HepG2 (cell line): Measurements from ENCODE around the gene MYRFL. TPM values are rescaled to one million over a fixed set of nuclear protein-coding genes. Genes with fewer than 3 reads are reported as not detected.

Source experiments
- ATAC-seq: fragments of 200-7000 bp; cut with Tn5 transposase; 3 replicates; pipeline ENCODE4 v1.9.1; 2020; ENCODE audit warnings: mild to moderate bottlenecking, moderate library complexity
- BruUV-seq: library from RNA; stranded (reverse); fragments of 400-500 nt; replicated peaks from 2 replicates; lab custom pipeline; 2021; lab: Mats Ljungman, UMichigan
- CTCF ChIA-PET: fragments of 300-600 bp; formaldehyde crosslinking; extraction: SDS; loops from one replicate; lab custom pipeline; 2021; ENCODE audit warnings: low total read pairs, inconsistent platforms, low intra/inter-chr PET ratio; lab: Yijun Ruan, JAX
- POLR2A ChIA-PET: fragments of 350-600 bp; sonication (Branson Sonifier 250); formaldehyde crosslinking; loops from one replicate; lab custom pipeline; 2020; ENCODE audit warnings: antibody characterized with exemption, inconsistent platforms; lab: Yijun Ruan, JAX
- DNase-seq: peaks from one replicate; pipeline ENCODE4 v3.0.0-alpha.2; 2015; ENCODE audit warnings: low spot score
- FAIRE-seq: peaks from 3 replicates; lab custom pipeline; 2011; peaks lifted over from hg19 to GRCh38; lab: Jason Lieb, UNC
- H2AFZ ChIP-seq: one replicate; pipeline ENCODE4 v1.6.1; 2011; ENCODE audit warnings: low read length, inconsistent platforms
- H3K27ac ChIP-seq: fragments of 300-600 bp; 3 replicates; pipeline ENCODE4 v1.8.0; 2011; ENCODE audit warnings: mixed run types, mild to moderate bottlenecking, mixed read lengths, low read length, inconsistent platforms; ENCODE audit not compliant: insufficient read depth; ENCODE audit errors: extremely low read length
- H3K27me3 ChIP-seq, 2 experiments: fragments of 200-600 bp in 1 of 2; 2 replicates in 1 of 2; 3 replicates in 1 of 2; pipeline versions ENCODE4 v1.6.0 to v1.8.0; 2011; ENCODE audit warnings: low read length in 2 of 2, mild to moderate bottlenecking in 2 of 2, moderate library complexity in 2 of 2, inconsistent platforms in 1 of 2; ENCODE audit not compliant: insufficient read depth in 2 of 2, control insufficient read depth in 1 of 2
- H3K36me3 ChIP-seq, 2 experiments: fragments of 200-600 bp in 1 of 2; replicated peaks in 1 of 2; 2 replicates in 1 of 2; 3 replicates in 1 of 2; pipeline versions ENCODE4 v1.5.1 to v1.8.0; 2011; ENCODE audit warnings: low read length in 2 of 2, inconsistent platforms in 1 of 2; ENCODE audit not compliant: insufficient read depth in 2 of 2, control insufficient read depth in 1 of 2
- H3K4me1 ChIP-seq: 2 replicates; pipeline ENCODE4 v1.5.1; 2012; ENCODE audit warnings: low read length, inconsistent platforms; ENCODE audit not compliant: insufficient read depth
- H3K4me2 ChIP-seq: 2 replicates; pipeline ENCODE4 v1.6.0; 2011; ENCODE audit warnings: low read depth, low read length, inconsistent platforms
- H3K4me3 ChIP-seq, 3 experiments: fragments of 200-600 bp in 1 of 3; sonication (generic), shearing (Covaris generic) in 1 of 3; replicated peaks in 1 of 3; 2 replicates each; pipeline ENCODE4 v1.5.1; 2011 to 2016; ENCODE audit warnings: low read length in 3 of 3, inconsistent platforms in 2 of 3, low read depth in 2 of 3, mild to moderate bottlenecking in 2 of 3, control low read depth in 1 of 3, mixed read lengths in 1 of 3; ENCODE audit not compliant: insufficient read depth in 1 of 3
- H3K79me2 ChIP-seq: one replicate; pipeline ENCODE4 v1.6.1; 2011; ENCODE audit warnings: low read length, inconsistent platforms; ENCODE audit not compliant: insufficient read depth
- H3K9ac ChIP-seq: 2 replicates; pipeline ENCODE4 v1.6.0; 2011; ENCODE audit warnings: mild to moderate bottlenecking, low read depth, low read length, inconsistent platforms; ENCODE audit not compliant: insufficient read depth
- H3K9me3 ChIP-seq: 2 replicates; pipeline ENCODE4 v1.5.1; 2012; ENCODE audit warnings: mild to moderate bottlenecking, low read length
- H4K20me1 ChIP-seq: 2 replicates; pipeline ENCODE4 v1.6.0; 2011; ENCODE audit warnings: inconsistent platforms, mild to moderate bottlenecking, low read length, moderate library complexity; ENCODE audit not compliant: insufficient read depth
- MAF1 ChIP-seq: sonication (generic); formaldehyde crosslinking; IDR thresholded peaks from 2 replicates; pipeline ENCODE4 v1.5.0; 2020; ENCODE audit warnings: missing genetic modification reagents, borderline replicate concordance
- MAFK ChIP-seq, 2 experiments: IDR thresholded peaks in 1 of 2; conservative IDR thresholded peaks in 1 of 2; 2 replicates each; pipeline ENCODE4 v1.6.1; 2011; ENCODE audit warnings: improper control_type of control experiment in 2 of 2, low read length in 2 of 2
- WGBS: methylation state at CpG from one replicate; pipeline ENCODE4 v1.1.6; 2017; ENCODE audit warnings: low lambda C conversion rate; 5-methylcytosine and 5-hydroxymethylcytosine counted together
- in situ Hi-C: cut with HindIII; loops from 2 replicates; pipeline ENCODE4 v1.10.0; 2017; ENCODE audit warnings: low pct_unique_long_range_greater_than_20kb; ENCODE audit not compliant: extremely low pct_ligation_motif_present
- intact Hi-C: fragments of 100-400 bp; cut with micrococcal nuclease; formaldehyde crosslinking; loops from one replicate; pipeline ENCODE4 v1.10.0; 2022; ENCODE audit not compliant: unreplicated experiment
- polyA plus RNA-seq, 8 experiments: library from polyadenylated mRNA; depleted of rRNA in 3 of 8; stranded (reverse) in 7 of 8; unstranded in 1 of 8; fragments of >200 nt; fragmentation: Illumina TruSeq in 4 of 8; extraction: Trizol in 4 of 8; gene quantifications; 2 replicates each; pipeline versions ENCODE4 v1.2.1 to v1.2.3, GENCODE V29; 2011 to 2016; ENCODE audit warnings: low read depth in 4 of 8, missing spikeins in 1 of 8, mixed read lengths in 1 of 8; ENCODE audit not compliant: insufficient read depth in 1 of 8
- total RNA-seq, 5 experiments: library from RNA; depleted of rRNA; stranded (reverse); fragments of >200 nt; fragmentation: Illumina TruSeq; extraction: Trizol; gene quantifications; 2 replicates each; pipeline ENCODE4 v1.2.3, GENCODE V29; 2016; ENCODE audit warnings: low read depth in 1 of 5
- TF ChIP-seq, protein P1 (sequence below): sonication (generic); formaldehyde crosslinking; IDR thresholded peaks from 2 replicates; pipeline ENCODE4 v1.5.0; 2020; ENCODE audit warnings: mild to moderate bottlenecking, low read depth, missing genetic modification reagents, borderline replicate concordance

The MYRFL gene
- total and polyA plus RNA-seq, 2 of the 13 experiments (the other 11 are each of a cell fraction or from before 2014, with no cell fraction given) = 0.09 to 0.11 TPM

GRCh38 chr12:69874606-69875005, 49.6 kb downstream of the MYRFL start:
- intact Hi-C loops = no loop called here
- CTCF ChIA-PET = no interaction called here
- no peak for FAIRE-seq

GRCh38 chr12:69875416-69875935, 50.4 kb downstream of the MYRFL start:
- CTCF ChIA-PET = no interaction called here
- ATAC-seq (0 out of 3 replicates have a peak, but pooled peaks have one; percentile 31), DNase-seq (no peak), FAIRE-seq (no peak)
- POLR2A ChIA-PET = no interaction called here
- H4K20me1 ChIP-seq = no peaks in the 10 kb centered on the region
- H3K27me3 ChIP-seq = peaks cover 0 to 13% of the 10 kb centered on the region in 2 experiments; a peak in 2 of 5 replicates
- H3K4me1 ChIP-seq = no peaks in the 10 kb centered on the region
- no peak overlapping the region for H3K4me2 ChIP-seq
- BruUV-seq = no TSS peak
- no peak overlapping the region for H3K27ac ChIP-seq
- no peak overlapping the region for H3K9ac ChIP-seq
- no peak overlapping the region for H2AFZ ChIP-seq
- H3K9me3 ChIP-seq = no peaks in the 10 kb centered on the region
- in situ Hi-C loops = loop anchor here (5.0 to 25.0 kb wide), 2 partner anchors 487 to 852 kb away; partner anchors contain the start of gene KCNMB4
- 30% methylated on average over 11 of the region's 11 CpGs for WGBS
- intact Hi-C loops = no loop called here
- H3K79me2 ChIP-seq = no peaks in the 10 kb centered on the region
- H3K4me3 ChIP-seq = no peak overlapping the region
- TF ChIP-seq, protein P1, sequence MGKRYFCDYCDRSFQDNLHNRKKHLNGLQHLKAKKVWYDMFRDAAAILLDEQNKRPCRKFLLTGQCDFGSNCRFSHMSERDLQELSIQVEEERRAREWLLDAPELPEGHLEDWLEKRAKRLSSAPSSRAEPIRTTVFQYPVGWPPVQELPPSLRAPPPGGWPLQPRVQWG (CRISPR knock-in tag) = no peak
- H3K36me3 ChIP-seq = no peaks in the 10 kb centered on the region

More at GRCh38 chr12:69874606-69875005, 49.6 kb downstream of the MYRFL start:
- Histone ChIP-seq H3K4me1 (no peaks in the 10 kb centered on the region), H3K9ac (no peak overlapping the region), H3K27ac (no peak overlapping the region), H3K27me3 (peaks cover 0 to 10% of the 10 kb centered on the region in 2 experiments; a peak in 2 of 5 replicates), H3K79me2 (no peaks in the 10 kb centered on the region), H3K4me2 (no peak overlapping the region), H4K20me1 (no peaks in the 10 kb centered on the region), H2AFZ (no peak overlapping the region), H3K4me3 (no peak overlapping the region), H3K36me3 (no peaks in the 10 kb centered on the region), H3K9me3 (no peaks in the 10 kb centered on the region)
- TF ChIP-seq MAFK (conservative IDR thresholded peaks at IDR 0.05 in 1 of 2, IDR thresholded peaks at IDR 0.05 in 1 of 2; ENCODE audit: low read length in 2 of 2) (peak in 1 of 2 experiments; percentile 9; a peak in 1 of 4 replicates), MAF1 (CRISPR knock-in tag) (no peak)
- 64% methylated on average over 1 of the region's 1 CpG for WGBS
- no peak for ATAC-seq
- in situ Hi-C loops = loop anchor here (5.0 to 25.0 kb wide), 2 partner anchors 488 to 853 kb away; partner anchors contain the start of gene KCNMB4
- no peak for DNase-seq
- BruUV-seq = no TSS peak
- POLR2A ChIA-PET = no interaction called here
